Parathyroid adenoma (tissue), 2 donors: ENCODE measurements around the gene BAZ1A.

ENCODE experiments used
- H2AFZ ChIP-seq: fragments of 300-600 bp; sonication (generic); one replicate; pipeline ENCODE4 v1.7.0; 2017; ENCODE audit warnings: antibody characterized with exemption, mild to moderate bottlenecking
- H3K27ac ChIP-seq: fragments of 300-600 bp; sonication (generic); one replicate; pipeline ENCODE4 v1.7.0; 2017
- H3K27me3 ChIP-seq: fragments of 300-600 bp; sonication (generic); one replicate; pipeline ENCODE4 v1.7.0; 2017; ENCODE audit warnings: low read length; ENCODE audit not compliant: control insufficient read depth, insufficient read depth
- H3K36me3 ChIP-seq: fragments of 300-600 bp; sonication (generic); one replicate; pipeline ENCODE4 v1.7.0; 2017; ENCODE audit warnings: low read length; ENCODE audit not compliant: control insufficient read depth, insufficient read depth
- H3K4me1 ChIP-seq: fragments of 300-600 bp; sonication (generic); one replicate; pipeline ENCODE4 v1.7.0; 2017; ENCODE audit warnings: control low read depth
- H3K4me2 ChIP-seq: fragments of 300-600 bp; sonication (generic); one replicate; pipeline ENCODE4 v1.7.0; 2017; ENCODE audit warnings: low read length
- H3K4me3 ChIP-seq: fragments of 300-600 bp; sonication (generic); one replicate; pipeline ENCODE4 v1.7.0; 2017; ENCODE audit warnings: low read depth, low read length
- H3K79me2 ChIP-seq: fragments of 300-600 bp; sonication (generic); one replicate; pipeline ENCODE4 v1.7.0; 2017; ENCODE audit warnings: control low read depth
- H3K9ac ChIP-seq: fragments of 300-600 bp; sonication (generic); one replicate; pipeline ENCODE4 v1.7.0; 2017; ENCODE audit warnings: mild to moderate bottlenecking
- H3K9me3 ChIP-seq: fragments of 300-600 bp; sonication (generic); one replicate; pipeline ENCODE4 v1.7.0; 2017; ENCODE audit warnings: low read length; ENCODE audit not compliant: control insufficient read depth
- TF ChIP-seq, protein P1 (sequence below): fragments of 300-600 bp; sonication (generic); IDR thresholded peaks from one replicate; pipeline ENCODE4 v1.7.0; 2017; ENCODE audit warnings: antibody characterized with exemption, mild to moderate bottlenecking
- donor health status: primary hyperparathyroidism.

BAZ1A gene

DNA sequence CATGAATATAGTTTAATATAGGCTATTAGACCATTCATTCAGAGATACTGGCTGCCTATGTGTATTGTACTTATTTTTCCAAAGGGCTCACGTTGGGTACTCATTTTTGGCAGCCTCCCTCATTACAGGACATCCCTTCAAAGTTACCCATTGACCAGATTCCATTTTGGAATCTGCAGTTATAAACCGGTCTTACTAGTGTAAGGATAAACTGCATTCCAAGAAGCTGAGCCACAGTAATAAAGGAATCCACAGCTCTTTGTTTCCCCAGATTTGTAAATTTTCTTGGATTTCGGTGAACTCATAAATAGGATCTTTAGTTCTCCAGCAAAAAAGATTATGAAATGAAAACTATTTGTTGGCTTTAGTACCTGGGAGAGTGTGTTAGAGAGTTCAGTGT, 141.9 kb downstream of the BAZ1A start:
- Histone ChIP-seq H3K9ac (no peak overlapping the region), H3K4me3 (no peak overlapping the region), H3K36me3 (no peaks in the 10 kb centered on the region), H3K9me3 (no peaks in the 10 kb centered on the region), H2AFZ (no peak overlapping the region), H3K4me1 (no peaks in the 10 kb centered on the region), H3K27me3 (no peaks in the 10 kb centered on the region), H3K79me2 (no peaks in the 10 kb centered on the region), H3K4me2 (no peak overlapping the region), H3K27ac (no peak overlapping the region)
- TF ChIP-seq, protein P1, sequence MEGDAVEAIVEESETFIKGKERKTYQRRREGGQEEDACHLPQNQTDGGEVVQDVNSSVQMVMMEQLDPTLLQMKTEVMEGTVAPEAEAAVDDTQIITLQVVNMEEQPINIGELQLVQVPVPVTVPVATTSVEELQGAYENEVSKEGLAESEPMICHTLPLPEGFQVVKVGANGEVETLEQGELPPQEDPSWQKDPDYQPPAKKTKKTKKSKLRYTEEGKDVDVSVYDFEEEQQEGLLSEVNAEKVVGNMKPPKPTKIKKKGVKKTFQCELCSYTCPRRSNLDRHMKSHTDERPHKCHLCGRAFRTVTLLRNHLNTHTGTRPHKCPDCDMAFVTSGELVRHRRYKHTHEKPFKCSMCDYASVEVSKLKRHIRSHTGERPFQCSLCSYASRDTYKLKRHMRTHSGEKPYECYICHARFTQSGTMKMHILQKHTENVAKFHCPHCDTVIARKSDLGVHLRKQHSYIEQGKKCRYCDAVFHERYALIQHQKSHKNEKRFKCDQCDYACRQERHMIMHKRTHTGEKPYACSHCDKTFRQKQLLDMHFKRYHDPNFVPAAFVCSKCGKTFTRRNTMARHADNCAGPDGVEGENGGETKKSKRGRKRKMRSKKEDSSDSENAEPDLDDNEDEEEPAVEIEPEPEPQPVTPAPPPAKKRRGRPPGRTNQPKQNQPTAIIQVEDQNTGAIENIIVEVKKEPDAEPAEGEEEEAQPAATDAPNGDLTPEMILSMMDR, result no peak

DNA sequence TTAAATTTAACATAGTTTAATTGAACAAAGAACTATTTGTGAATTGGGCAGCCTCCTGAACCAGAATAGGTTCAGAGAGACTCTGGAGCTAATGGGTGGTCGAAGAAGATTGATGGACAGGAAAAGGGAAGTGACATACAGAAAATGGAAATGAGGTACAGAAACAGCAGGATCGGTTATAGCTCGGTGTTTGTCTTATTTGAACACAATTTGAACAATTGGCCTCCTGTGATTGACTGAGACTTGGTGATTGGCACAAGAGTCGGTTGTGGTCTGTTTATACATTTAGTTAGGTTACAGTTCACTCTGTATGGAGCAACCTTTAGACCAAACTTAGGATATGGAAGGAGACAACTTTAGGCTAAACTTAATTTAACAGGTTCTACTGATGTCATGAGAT, 142.4 kb downstream of the BAZ1A start:
- Histone ChIP-seq H3K27ac (no peak overlapping the region), H3K36me3 (no peaks in the 10 kb centered on the region), H3K27me3 (no peaks in the 10 kb centered on the region), H3K79me2 (no peaks in the 10 kb centered on the region), H3K4me1 (no peaks in the 10 kb centered on the region), H2AFZ (no peak overlapping the region), H3K9ac (no peak overlapping the region), H3K4me2 (no peak overlapping the region), H3K4me3 (no peak overlapping the region), H3K9me3 (no peaks in the 10 kb centered on the region)
- TF ChIP-seq, protein P1, result no peak

DNA sequence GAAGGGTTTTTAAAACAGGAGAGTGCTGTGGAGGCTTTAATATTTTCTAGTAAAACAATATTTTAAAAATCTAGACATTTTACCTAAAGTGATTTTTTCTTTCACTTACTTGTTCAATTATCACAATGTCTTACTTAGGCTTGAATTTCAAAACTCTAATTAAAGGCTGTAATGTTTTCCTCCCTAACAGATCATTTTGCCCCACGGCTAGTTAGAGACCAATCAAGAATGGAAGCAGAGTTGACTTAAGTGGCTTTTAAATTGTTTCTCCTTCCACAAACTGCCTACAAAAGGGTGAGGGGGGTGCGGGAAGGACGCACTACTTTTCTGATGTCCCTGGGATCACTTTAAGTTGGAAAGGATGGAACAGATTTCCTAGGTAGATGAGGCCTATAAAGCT, 151.3 kb downstream of the BAZ1A start:
- H3K9ac ChIP-seq, result no peak overlapping the region
- peaks cover 3% of the 10 kb centered on the region for H3K4me1 ChIP-seq
- TF ChIP-seq, protein P1, result no peak
- H2AFZ ChIP-seq, result no peak overlapping the region
- H3K4me3 ChIP-seq, result no peak overlapping the region
- H3K79me2 ChIP-seq, result no peaks in the 10 kb centered on the region
- H3K36me3 ChIP-seq, result no peaks in the 10 kb centered on the region
- no peaks in the 10 kb centered on the region for H3K27me3 ChIP-seq
- H3K9me3 ChIP-seq, result no peaks in the 10 kb centered on the region
- H3K27ac ChIP-seq, result no peak overlapping the region
- H3K4me2 ChIP-seq, result no peak overlapping the region

GRCh38 chr14:34722723-34723545, 152.2 kb downstream of the BAZ1A start:
- Histone ChIP-seq H3K4me2 (no peak overlapping the region), H3K4me3 (no peak overlapping the region), H2AFZ (peak overlapping the region; percentile 54), H3K4me1 (peaks cover 3% of the 10 kb centered on the region), H3K9ac (no peak overlapping the region), H3K36me3 (no peaks in the 10 kb centered on the region), H3K79me2 (no peaks in the 10 kb centered on the region), H3K27me3 (no peaks in the 10 kb centered on the region), H3K9me3 (no peaks in the 10 kb centered on the region), H3K27ac (no peak overlapping the region)
- TF ChIP-seq, protein P1, result peak; percentile 88

DNA sequence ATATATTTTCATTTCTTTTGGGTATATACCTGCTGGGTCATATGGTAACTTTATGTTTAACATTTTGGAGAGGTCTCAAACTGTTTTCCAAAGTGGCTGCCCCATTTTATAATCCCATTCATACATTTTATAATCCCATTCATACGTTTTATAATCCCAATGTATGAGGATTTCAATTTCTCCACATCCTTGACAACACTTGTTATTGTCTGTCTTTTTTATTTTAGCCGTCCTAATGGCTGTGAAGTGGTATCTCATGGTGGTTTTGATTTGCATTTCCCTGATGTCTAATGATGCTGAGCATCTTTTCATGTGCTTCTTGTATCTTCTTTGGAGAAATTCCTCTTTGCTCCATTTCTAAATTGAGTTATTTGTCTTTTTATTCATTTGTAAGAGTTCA, 154.0 kb downstream of the BAZ1A start:
- Histone ChIP-seq H3K9ac (no peak overlapping the region), H3K36me3 (no peaks in the 10 kb centered on the region), H3K4me2 (no peak overlapping the region), H3K79me2 (no peaks in the 10 kb centered on the region), H2AFZ (no peak overlapping the region), H3K4me3 (no peak overlapping the region), H3K9me3 (no peaks in the 10 kb centered on the region), H3K27me3 (no peaks in the 10 kb centered on the region), H3K4me1 (peaks cover 3% of the 10 kb centered on the region), H3K27ac (no peak overlapping the region)
- TF ChIP-seq, protein P1, result no peak
